B cell (primary cell): ENCODE measurements around the gene USH1G. TPM values are rescaled to one million over a fixed set of nuclear protein-coding genes. Genes with fewer than 3 reads are reported as not detected.
A peak's percentile ranks its signal among the peaks of the same experiment; 100 is the strongest.

Experiments used
- ATAC-seq: fragments of 200-7000 bp; cut with Tn5 transposase; one replicate; pipeline ENCODE4 v1.10.0; 2021; ENCODE audit warnings: low read depth, mild to moderate bottlenecking, moderate number of reproducible peaks, moderate library complexity
- CTCF ChIA-PET: fragments of 350-600 bp; sonication (Branson Sonifier 250); formaldehyde crosslinking; loops from one replicate; lab custom pipeline; 2021; ENCODE audit warnings: antibody characterized with exemption, inconsistent platforms; lab: Charles Lee
- POLR2A ChIA-PET: fragments of 350-600 bp; sonication (Branson Sonifier 250); formaldehyde crosslinking; loops from one replicate; lab custom pipeline; 2021; ENCODE audit warnings: antibody characterized with exemption; lab: Charles Lee
- DNase-seq: peaks from one replicate; pipeline ENCODE4 v3.0.0; 2013
- H2AFZ ChIP-seq: 2 replicates; pipeline ENCODE4 v1.6.1; 2012; ENCODE audit warnings: mild to moderate bottlenecking, low read depth, low read length; ENCODE audit not compliant: insufficient read depth, poor library complexity, severe bottlenecking
- H3K27ac ChIP-seq, 2 donors: 1 replicate in 1 of 2; 2 replicates in 1 of 2; pipeline ENCODE4 v1.5.1; 2012 to 2013; ENCODE audit warnings: low read length in 2 of 2, mild to moderate bottlenecking in 2 of 2, moderate library complexity in 1 of 2
- H3K27me3 ChIP-seq, 4 experiments: fragments of 200-600 bp in 1 of 4; sonication (generic) in 1 of 4; replicated peaks in 1 of 4; 1 replicate in 2 of 4; 2 replicates in 2 of 4; pipeline versions ENCODE4 v1.6.1 to v1.7.0; 2013 to 2016; ENCODE audit warnings: low read length in 3 of 4, mild to moderate bottlenecking in 2 of 4, mixed read lengths in 1 of 4, moderate library complexity in 1 of 4; ENCODE audit not compliant: insufficient read depth in 4 of 4, control insufficient read depth in 3 of 4; ENCODE audit errors: control extremely low read depth in 1 of 4
- H3K36me3 ChIP-seq, 2 experiments: replicated peaks in 1 of 2; 1 replicate in 1 of 2; 2 replicates in 1 of 2; pipeline versions ENCODE4 v1.6.1 to v1.7.1; 2013; ENCODE audit warnings: low read length in 1 of 2; ENCODE audit not compliant: insufficient read depth in 2 of 2, control insufficient read depth in 1 of 2; ENCODE audit errors: control extremely low read depth in 1 of 2, extremely low read depth in 1 of 2
- H3K4me1 ChIP-seq, 2 donors: fragments of 200-600 bp in 1 of 2; sonication (generic) in 1 of 2; 1 replicate in 1 of 2; 2 replicates in 1 of 2; pipeline versions ENCODE4 v1.5.1 to v1.6.1; 2013 to 2017; ENCODE audit warnings: low read length in 2 of 2; ENCODE audit not compliant: control insufficient read depth in 2 of 2, insufficient read depth in 2 of 2
- H3K4me2 ChIP-seq: replicated peaks from 2 replicates; pipeline ENCODE3; 2012; ENCODE audit warnings: mild to moderate bottlenecking, low read depth, low read length; ENCODE audit not compliant: poor library complexity, severe bottlenecking
- H3K4me3 ChIP-seq, 5 experiments: fragments of 200-600 bp in 1 of 5; sonication (generic) in 1 of 5; 1 replicate in 3 of 5; 2 replicates in 2 of 5; pipeline versions ENCODE4 v1.5.1 to v1.7.0; 2011 to 2016; ENCODE audit warnings: low read length in 4 of 5, mild to moderate bottlenecking in 4 of 5, low read depth in 2 of 5, control low read depth in 1 of 5, moderate library complexity in 1 of 5; ENCODE audit not compliant: insufficient read depth in 1 of 5; ENCODE audit errors: control extremely low read depth in 1 of 5, extremely low read depth in 1 of 5
- H3K79me2 ChIP-seq: fragments of 200-600 bp; sonication (generic); one replicate; pipeline ENCODE4 v1.6.0; 2016; ENCODE audit warnings: low read length; ENCODE audit not compliant: control insufficient read depth, insufficient read depth
- H3K9ac ChIP-seq: fragments of 200-600 bp; sonication (generic); 2 replicates; pipeline ENCODE4 v1.6.1; 2017; ENCODE audit warnings: mild to moderate bottlenecking, low read length, moderate library complexity
- H3K9me3 ChIP-seq, 3 donors: one replicate each; pipeline versions ENCODE4 v1.6.1 to v1.7.1; 2013; ENCODE audit warnings: low read length in 2 of 3; ENCODE audit not compliant: control insufficient read depth in 2 of 3, insufficient read depth in 1 of 3; ENCODE audit errors: control extremely low read depth in 1 of 3
- H4K20me1 ChIP-seq: 2 replicates; pipeline ENCODE4 v1.6.0; 2012; ENCODE audit warnings: mild to moderate bottlenecking, low read length; ENCODE audit not compliant: insufficient read depth, control insufficient read depth, poor library complexity, severe bottlenecking
- H3K27ac Mint-ChIP-seq: one replicate; pipeline ENCODE4 v1.8.0; 2021; ENCODE audit warnings: mixed read lengths
- H3K27me3 Mint-ChIP-seq: one replicate; pipeline ENCODE4 v1.8.0; 2021; ENCODE audit warnings: mixed read lengths
- H3K4me1 Mint-ChIP-seq: one replicate; pipeline ENCODE4 v1.8.0; 2021; ENCODE audit warnings: mixed read lengths
- H3K4me3 Mint-ChIP-seq: one replicate; pipeline ENCODE4 v1.8.0; 2021; ENCODE audit warnings: mixed read lengths
- H3K9me3 Mint-ChIP-seq: one replicate; pipeline ENCODE4 v1.8.0; 2022; ENCODE audit warnings: mixed read lengths; ENCODE audit not compliant: insufficient read depth
- CTCF ChIP-seq: fragments of 200-600 bp; IDR thresholded peaks from one replicate; pipeline ENCODE4 v1.8.0; 2022; ENCODE audit warnings: antibody characterized with exemption, mild to moderate bottlenecking
- EZH2 ChIP-seq: IDR thresholded peaks from 2 replicates; pipeline ENCODE4 v1.6.1; 2012; ENCODE audit warnings: borderline replicate concordance, low read depth, mild to moderate bottlenecking, moderate library complexity, low read length; ENCODE audit not compliant: insufficient read depth, poor library complexity, severe bottlenecking
- WGBS: methylation state at CpG from one replicate; pipeline ENCODE4 v1.1.5; 2013; ENCODE audit warnings: missing lambda C conversion rate; ENCODE audit not compliant: insufficient coverage; 5-methylcytosine and 5-hydroxymethylcytosine counted together
- intact Hi-C: fragments of 100-400 bp; cut with micrococcal nuclease; formaldehyde crosslinking; loops from one replicate; pipeline ENCODE4 v1.10.0; 2022
- polyA plus RNA-seq: library from polyadenylated mRNA; depleted of rRNA; stranded (reverse); fragments of >200 nt; gene quantifications from 2 replicates; pipeline ENCODE4 v1.2.3, GENCODE V29; 2012
- total RNA-seq, 2 donors: library from RNA; stranded (reverse); fragments of 120-200 nt in 1 of 2; gene quantifications; 1 replicate in 1 of 2; 2 replicates in 1 of 2; pipeline versions ENCODE4 v1.2.3 to v1.2.4, GENCODE V29; 2013 to 2022

Gene USH1G
- total and polyA plus RNA-seq, 2 donors (not counting 1 experiment from before 2014, with no cell fraction given): not detected

- WGBS: 19% methylated on average over 11 of the region's 12 CpGs
- H3K9ac ChIP-seq: no peak overlapping the region
- H3K79me2 ChIP-seq: no peaks in the 10 kb centered on the region
- H3K36me3 ChIP-seq: no peaks in the 10 kb centered on the region
- no peak overlapping the region for H3K27ac ChIP-seq
- peak overlapping the region; percentile 19 for H3K4me2 ChIP-seq
- peaks cover 0 to 57% (median 16%) of the 10 kb centered on the region in 4 experiments for H3K27me3 ChIP-seq
- no peaks in the 10 kb centered on the region for H3K4me1 ChIP-seq
- Mint-ChIP-seq H3K4me1 (no peaks in the 10 kb centered on the region), H3K27ac (no peak overlapping the region), H3K27me3 (peaks cover 59% of the 10 kb centered on the region), H3K4me3 (no peak overlapping the region), H3K9me3 (no peaks in the 10 kb centered on the region)
- ATAC-seq (no peak), DNase-seq (no peak)
- no peak overlapping the region for H2AFZ ChIP-seq
- CTCF ChIA-PET: no interaction called here
- no peaks in the 10 kb centered on the region for H4K20me1 ChIP-seq
- POLR2A ChIA-PET: no interaction called here
- H3K4me3 ChIP-seq: no peak overlapping the region
- TF ChIP-seq EZH2 (no peak), CTCF (no peak)
- intact Hi-C loops: no loop called here
- H3K9me3 ChIP-seq: peaks cover 0 to 2% (median 0%) of the 10 kb centered on the region in 3 donors
Measured at GRCh38 chr17:74936470-74936799, 13.4 kb upstream of the USH1G start.

DNA sequence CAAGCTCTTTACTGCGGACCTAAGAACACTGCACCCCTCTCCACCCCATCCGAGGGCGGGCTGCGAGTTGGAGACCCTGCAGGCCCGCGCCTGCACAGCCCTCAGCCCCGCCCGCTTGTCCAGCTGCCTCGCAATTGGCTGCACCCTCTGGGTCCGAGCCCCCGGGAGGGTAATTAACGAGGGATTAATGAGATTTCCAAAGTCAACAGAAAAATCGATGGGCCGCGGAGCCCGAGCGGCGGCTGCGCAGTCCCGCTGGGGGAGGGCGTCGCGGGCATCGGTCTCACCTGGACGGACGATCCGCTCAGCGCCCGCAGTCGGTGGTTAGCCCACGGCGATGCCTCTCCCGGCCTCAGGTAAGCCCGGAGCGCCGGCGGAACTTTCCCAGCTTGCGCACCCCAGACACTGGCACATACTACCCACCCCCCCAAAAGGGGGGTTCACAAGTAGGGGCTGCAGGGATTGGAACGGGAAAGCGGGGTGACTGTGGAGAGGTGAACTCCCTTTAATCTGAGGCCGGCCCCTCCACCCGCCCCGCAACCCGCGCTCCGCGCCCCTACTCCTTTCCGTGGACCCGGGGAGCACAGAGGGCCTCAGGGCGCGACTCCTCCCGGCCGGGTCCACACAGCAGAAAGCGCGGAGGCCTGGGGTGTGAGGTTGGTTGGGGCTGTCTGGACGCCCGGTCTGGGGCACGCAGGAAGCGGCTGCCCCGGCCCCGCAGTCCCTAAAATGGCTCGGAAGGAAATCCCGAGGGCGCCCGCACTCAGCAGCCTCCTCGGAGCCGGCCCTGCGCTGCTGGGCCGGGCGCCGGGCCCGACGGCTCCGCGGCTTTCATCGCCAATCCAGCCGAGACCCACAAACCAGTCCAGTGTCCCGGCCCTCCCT lies 12.8 kb upstream of the USH1G start, which contains the start of gene OTOP3:
OTOP3 (plus strand) TSS at position 314 of the 885 bp plus-strand sequence; CDS start at position 338, 24 bp downstream.
- Histone ChIP-seq H3K27me3 (peaks cover 0 to 57% (median 16%) of the 10 kb centered on the region in 4 experiments), H3K4me3 (no peak within 1 kb of the TSS), H3K79me2 (no peaks in the 10 kb centered on the region), H2AFZ (no peak within 1 kb of the TSS), H4K20me1 (no peaks in the 10 kb centered on the region), H3K4me2 (peak within 1 kb of the TSS; percentile 19), H3K27ac (no peak within 1 kb of the TSS), H3K9me3 (peaks cover 0 to 2% (median 0%) of the 10 kb centered on the region in 3 donors), H3K4me1 (no peaks in the 10 kb centered on the region), H3K9ac (no peak within 1 kb of the TSS), H3K36me3 (no peaks in the 10 kb centered on the region)
- CTCF ChIA-PET: interaction anchor here (1.3 kb wide), 1 partner anchor 25 kb away, joined by 3 read pairs; no protein-coding TSS in a partner anchor
- H3K27ac Mint-ChIP-seq: no peak within 1 kb of the TSS
- DNase-seq (no peak), ATAC-seq (no peak)
- no peak for TF ChIP-seq CTCF
- peak; percentile 37 for TF ChIP-seq EZH2
- H3K4me3 Mint-ChIP-seq: no peak within 1 kb of the TSS
- WGBS: 10% methylated on average over 68 of the region's 78 CpGs
- intact Hi-C loops: no loop called here
- peaks cover 64% of the 10 kb centered on the region for H3K27me3 Mint-ChIP-seq
- H3K4me1 Mint-ChIP-seq: no peaks in the 10 kb centered on the region
- POLR2A ChIA-PET: no interaction called here
- no peaks in the 10 kb centered on the region for H3K9me3 Mint-ChIP-seq
